HG03442 (cell line): ENCODE measurements around the gene UBQLN3.

Experiments used
- ATAC-seq: cut with Tn5 transposase; IDR thresholded peaks from one replicate; pipeline ENCODE4 v1.9.1; 2021; ENCODE audit warnings: mild to moderate bottlenecking, moderate library complexity; ENCODE audit not compliant: unreplicated experiment

The UBQLN3 gene

GRCh38 chr11:5509803-5510202, at the start of gene UBQLN3:
Gene UBQLN3 (minus strand): TSS chr11:5509957. CDS start chr11:5509558, 399 bp downstream.
- no peak for ATAC-seq

- no peak for ATAC-seq
Observed at GRCh38 chr11:5557751-5558150, 48.0 kb upstream of the UBQLN3 start.

GRCh38 chr11:5556596-5557188, 46.9 kb upstream of the UBQLN3 start:
- ATAC-seq = no peak

- no peak for ATAC-seq
Observed at GRCh38 chr11:5553343-5553742, 43.6 kb upstream of the UBQLN3 start.

GRCh38 chr11:5550440-5551095, 40.8 kb upstream of the UBQLN3 start:
- peak; percentile 76 for ATAC-seq

DNA sequence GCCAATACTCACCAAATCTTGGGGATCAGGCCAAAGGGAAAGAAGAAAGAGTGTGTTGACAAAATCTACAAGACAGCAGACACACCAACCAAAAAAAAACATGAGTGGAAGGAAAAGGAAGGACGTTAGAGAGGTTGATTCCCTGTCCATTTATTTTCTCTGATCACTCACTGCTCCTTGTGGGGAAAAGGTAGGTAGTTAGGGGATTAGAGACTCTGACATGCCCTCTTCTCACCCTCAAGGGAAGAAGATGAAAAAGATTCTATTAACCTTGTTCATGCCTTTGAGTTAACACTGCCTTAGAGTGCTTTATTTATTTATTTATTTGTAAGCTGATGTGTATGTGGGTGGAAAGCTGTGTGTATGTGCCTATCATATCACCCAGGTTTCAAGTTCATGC, 38.7 kb upstream of the UBQLN3 start, which contains the start of gene OR52H1:
Gene OR52H1, minus strand, starts transcription at position 101 of the 400 bp plus-strand sequence. CDS start 3,035 bp downstream, outside the sequence.
- no peak for ATAC-seq

GRCh38 chr11:5547982-5548381, 38.2 kb upstream of the UBQLN3 start:
- ATAC-seq = peak; percentile 47

- no peak for ATAC-seq
Observed at GRCh38 chr11:5546457-5546856, 36.7 kb upstream of the UBQLN3 start.

DNA sequence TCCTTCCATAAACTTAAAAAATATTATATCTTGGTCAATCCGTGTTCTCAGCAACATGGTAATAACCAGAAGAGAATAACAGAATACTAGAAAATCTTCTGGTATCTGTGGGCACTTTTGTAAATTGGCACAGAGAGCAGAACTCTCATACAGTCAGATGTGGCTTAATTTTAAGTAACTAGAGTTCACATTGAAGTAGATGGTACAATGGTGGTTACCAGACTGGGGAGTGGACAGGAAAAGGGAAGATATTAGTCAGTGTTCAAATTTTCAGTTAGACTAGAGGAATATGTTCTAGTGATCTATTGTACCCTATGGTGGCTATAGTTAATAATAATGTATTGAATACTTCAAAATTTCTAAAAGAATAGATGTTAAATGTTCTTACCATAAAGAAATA, 31.7 kb upstream of the UBQLN3 start:
- ATAC-seq = no peak

DNA sequence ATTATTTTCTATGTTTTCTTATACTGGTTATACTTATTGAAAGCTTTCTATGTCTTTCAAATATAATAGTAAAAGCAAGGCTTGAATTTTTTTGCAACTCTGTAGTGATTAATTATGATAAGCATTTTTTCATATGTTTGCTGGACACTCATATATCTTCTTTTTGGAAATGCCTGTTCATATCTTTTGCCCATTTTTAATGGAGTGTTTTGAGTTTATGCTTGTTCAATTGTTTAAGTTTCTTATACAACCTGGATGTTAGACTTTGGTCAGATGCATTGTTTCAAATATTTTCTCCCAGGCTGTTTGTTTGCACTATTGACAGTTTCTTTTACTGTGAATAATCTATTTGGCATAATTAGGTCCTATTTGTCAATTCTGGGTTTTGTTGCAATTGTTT, 26.7 kb upstream of the UBQLN3 start:
- ATAC-seq = no peak

DNA sequence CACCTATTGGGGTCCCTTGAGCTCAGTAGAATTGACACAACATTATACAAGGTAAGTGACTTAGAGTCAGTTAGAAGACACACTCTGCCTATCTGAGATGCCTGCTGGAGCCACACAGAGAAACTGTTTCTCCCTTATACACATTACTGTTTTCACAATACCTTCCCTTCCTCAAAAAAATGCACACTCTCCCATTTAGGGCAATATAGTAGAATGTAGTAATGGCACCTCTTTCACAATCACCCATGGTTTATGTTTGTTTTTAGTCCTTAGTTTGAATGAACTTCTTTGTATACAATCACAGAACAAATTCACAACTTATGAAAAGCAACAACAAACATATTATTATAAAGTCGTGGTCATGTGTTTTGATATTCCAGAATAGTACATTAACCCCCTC, 24.3 kb upstream of the UBQLN3 start:
- ATAC-seq = no peak

DNA sequence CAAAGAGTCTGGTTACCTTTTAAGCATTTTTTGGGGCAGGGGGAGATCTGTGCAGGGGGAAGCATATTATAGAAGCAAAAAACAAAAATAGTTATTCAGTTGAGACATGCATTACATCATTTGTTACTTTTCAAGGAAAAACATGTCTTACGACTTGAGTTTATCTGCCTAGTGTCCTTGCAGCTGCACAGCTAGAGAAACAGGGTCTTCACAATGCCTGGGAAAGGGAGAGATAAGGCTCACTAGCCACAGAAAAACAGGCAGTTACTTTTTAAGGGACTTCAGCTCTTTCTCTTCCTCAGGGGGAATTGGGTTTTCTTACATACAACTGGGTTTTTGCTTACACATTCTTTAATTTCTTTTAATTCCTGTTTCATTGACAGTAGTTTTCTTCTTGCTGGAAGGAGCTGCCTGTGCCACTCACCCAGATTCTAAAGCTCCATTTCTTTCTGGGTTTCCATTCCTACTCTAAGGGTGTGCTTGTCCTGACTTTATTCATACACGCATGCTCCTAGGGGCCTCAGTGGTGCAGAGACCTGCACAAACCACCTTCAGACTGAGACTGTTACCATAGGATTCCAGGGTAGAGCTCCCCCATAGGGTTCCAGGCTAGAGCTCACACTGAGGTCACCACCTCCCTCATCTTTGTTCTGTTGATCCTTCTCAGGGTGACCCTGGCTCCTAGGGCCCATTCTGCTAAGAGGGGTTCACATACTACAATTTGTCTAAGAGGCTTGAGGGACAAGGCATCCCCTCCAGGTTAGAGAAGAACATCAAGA, 21.5 kb upstream of the UBQLN3 start:
- no peak for ATAC-seq

DNA sequence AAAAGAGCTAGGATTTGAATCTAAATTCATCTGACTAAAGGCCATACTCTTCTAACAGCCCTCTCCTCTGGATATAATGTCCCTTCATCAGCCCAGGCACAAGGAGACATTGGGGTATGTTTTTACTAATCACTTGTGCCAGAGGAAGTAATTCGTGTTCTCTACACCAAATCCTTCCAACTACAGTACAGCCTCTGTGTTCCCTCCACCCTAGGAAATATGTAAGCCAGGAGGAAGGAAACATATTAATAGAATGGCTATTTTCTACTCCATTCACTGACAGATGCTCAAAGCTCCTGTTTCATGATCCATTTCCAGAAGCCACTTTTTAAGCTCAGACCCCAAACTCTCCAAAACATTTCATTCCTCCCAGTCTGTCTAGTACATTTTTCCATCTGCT, 18.7 kb upstream of the UBQLN3 start:
- ATAC-seq = no peak

GRCh38 chr11:5527716-5528115, 18.0 kb upstream of the UBQLN3 start:
- ATAC-seq = no peak

- ATAC-seq = no peak
Observed at GRCh38 chr11:5524756-5525155, 15.0 kb upstream of the UBQLN3 start.

GRCh38 chr11:5522308-5522707, 12.6 kb upstream of the UBQLN3 start:
- no peak for ATAC-seq

- ATAC-seq = no peak
Observed at GRCh38 chr11:5521540-5521939, 11.8 kb upstream of the UBQLN3 start.

- no peak for ATAC-seq
Observed at GRCh38 chr11:5516599-5516998, 6.8 kb upstream of the UBQLN3 start, which contains the start of gene UBQLNL. Gene UBQLNL (minus strand): TSS chr11:5516699. CDS start chr11:5516441, 258 bp downstream.

DNA sequence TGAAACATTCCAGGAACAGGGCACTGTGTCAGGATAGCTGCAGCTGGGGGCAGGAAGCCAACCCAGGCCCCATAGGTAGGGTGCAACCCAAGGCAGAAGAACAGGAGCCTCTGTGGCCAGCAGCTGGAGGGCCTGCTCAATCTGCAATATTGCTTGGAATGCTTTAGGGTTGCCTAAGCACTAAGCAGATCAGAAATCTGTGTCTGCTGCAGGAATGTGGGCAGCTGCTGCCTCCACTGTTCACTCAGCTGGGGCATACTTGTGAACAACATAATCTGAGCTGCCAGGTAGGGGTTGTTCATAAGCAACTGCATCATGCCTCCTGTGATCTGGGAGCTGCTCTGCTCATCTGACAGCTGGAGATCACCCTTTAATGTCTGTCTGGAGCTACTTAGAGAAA, 5.1 kb upstream of the UBQLN3 start:
- no peak for ATAC-seq

DNA sequence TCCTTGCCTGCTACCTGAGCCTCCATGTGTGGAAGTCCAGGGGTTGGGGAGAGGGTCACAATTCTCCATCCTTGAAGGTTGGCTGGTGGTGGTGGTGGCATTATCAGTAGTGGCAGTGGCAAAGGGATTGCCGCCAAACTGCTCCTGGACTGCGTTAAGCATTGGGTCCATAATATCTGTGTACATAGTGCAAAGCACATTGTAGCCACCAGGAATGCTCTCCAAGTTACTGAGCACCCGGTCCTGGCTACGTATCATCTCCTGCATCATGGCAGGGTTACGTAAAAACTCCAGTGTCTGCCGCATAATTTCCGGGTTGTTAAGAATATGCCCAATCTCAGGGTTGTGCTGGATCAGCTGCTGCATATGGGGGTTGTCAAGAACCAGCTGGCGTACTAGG, 1.2 kb downstream of the UBQLN3 start:
- no peak for ATAC-seq

- ATAC-seq = no peak
Observed at GRCh38 chr11:5507933-5508305, 1.8 kb downstream of the UBQLN3 start.
